GM12878 (cell line): ENCODE measurements around the gene STAT5A. TPM values are rescaled to one million over a fixed set of nuclear protein-coding genes. Genes with fewer than 3 reads are reported as not detected.

Source experiments
- ATAC-seq: fragments of 200-7000 bp; cut with Tn5 transposase; 3 replicates; pipeline ENCODE4 v1.9.1; 2020; ENCODE audit warnings: mild to moderate bottlenecking, moderate library complexity
- BruUV-seq: library from RNA; stranded (reverse); fragments of 400-500 nt; replicated peaks from 2 replicates; lab custom pipeline; 2021; lab: Mats Ljungman, UMichigan
- CTCF ChIA-PET: fragments of 300-600 bp; sonication (Branson Sonifier 250); formaldehyde crosslinking; extraction: SDS; loops from one replicate; lab custom pipeline; 2021; ENCODE audit warnings: inconsistent platforms; lab: Yijun Ruan, JAX
- POLR2A ChIA-PET: fragments of 350-600 bp; formaldehyde crosslinking; extraction: SDS; loops from one replicate; lab custom pipeline; 2021; ENCODE audit warnings: inconsistent platforms; lab: Charles Lee
- RAD21 ChIA-PET: fragments of 300-600 bp; sonication (Branson Sonifier 250); formaldehyde crosslinking; loops from one replicate; lab custom pipeline; 2023; ENCODE audit warnings: antibody characterized with exemption; ENCODE audit not compliant: unreplicated experiment; lab: Charles Lee
- SMC1A ChIA-PET: fragments of 300-600 bp; sonication (Branson Sonifier 250); formaldehyde crosslinking; loops from one replicate; lab custom pipeline; 2023; ENCODE audit not compliant: unreplicated experiment, uncharacterized antibody; lab: Charles Lee
- DNase-seq: peaks from one replicate; pipeline ENCODE4 v3.0.0-alpha.2; 2011; ENCODE audit warnings: low read depth, low spot score
- FAIRE-seq: peaks from 3 replicates; lab custom pipeline; 2011; peaks lifted over from hg19 to GRCh38; lab: Jason Lieb, UNC
- H2AFZ ChIP-seq: 2 replicates; pipeline ENCODE4 v1.6.0; 2011; ENCODE audit warnings: low read depth, low read length, control low read depth; ENCODE audit not compliant: control insufficient read depth
- H3K27ac ChIP-seq: 2 replicates; pipeline ENCODE4 v1.5.1; 2011; ENCODE audit warnings: control low read depth; ENCODE audit not compliant: control insufficient read depth, insufficient read depth
- H3K27me3 ChIP-seq, 2 experiments: replicated peaks in 1 of 2; 2 replicates each; pipeline versions ENCODE4 v1.6.0 to v1.6.1; 2011; ENCODE audit warnings: low read length in 1 of 2; ENCODE audit not compliant: control insufficient read depth in 2 of 2, insufficient read depth in 2 of 2
- H3K36me3 ChIP-seq, 2 experiments: 2 replicates each; pipeline ENCODE4 v1.5.1; 2011; ENCODE audit warnings: low read length in 1 of 2; ENCODE audit not compliant: control insufficient read depth in 2 of 2, insufficient read depth in 2 of 2
- H3K4me1 ChIP-seq: 2 replicates; pipeline ENCODE4 v1.6.1; 2011; ENCODE audit warnings: mild to moderate bottlenecking, low read length, moderate library complexity, mixed read lengths; ENCODE audit not compliant: control insufficient read depth, insufficient read depth
- H3K4me2 ChIP-seq: 2 replicates; pipeline ENCODE4 v1.6.0; 2011; ENCODE audit warnings: control low read depth; ENCODE audit not compliant: control insufficient read depth, insufficient read depth
- H3K4me3 ChIP-seq: fragments of 200-600 bp; sonication (generic); 2 replicates; pipeline ENCODE4 v1.5.1; 2016
- H3K79me2 ChIP-seq: 2 replicates; pipeline ENCODE4 v1.6.0; 2011; ENCODE audit warnings: low read length; ENCODE audit not compliant: control insufficient read depth, insufficient read depth
- H3K9ac ChIP-seq: 2 replicates; pipeline ENCODE4 v1.8.0; 2011; ENCODE audit warnings: low read length, control low read depth, mixed read lengths; ENCODE audit not compliant: control insufficient read depth, insufficient read depth
- H3K9me3 ChIP-seq: replicated peaks from 3 replicates; pipeline ENCODE4 v1.5.1; 2011; ENCODE audit warnings: mild to moderate bottlenecking, low read length; ENCODE audit not compliant: control insufficient read depth, insufficient read depth
- H4K20me1 ChIP-seq: 2 replicates; pipeline ENCODE4 v1.6.0; 2011; ENCODE audit not compliant: control insufficient read depth, insufficient read depth
- BMI1 ChIP-seq: fragments of 450-650 bp; IDR thresholded peaks from 2 replicates; pipeline ENCODE4 v1.6.1; 2016; ENCODE audit warnings: mild to moderate bottlenecking, moderate library complexity, borderline replicate concordance
- ELK1 ChIP-seq: IDR thresholded peaks from 2 replicates; pipeline ENCODE4 v1.6.1; 2012; ENCODE audit warnings: low read depth, low read length, improper control_type of control experiment
- GABPA ChIP-seq: IDR thresholded peaks from 2 replicates; pipeline ENCODE4 v1.6.1; 2014; ENCODE audit warnings: antibody characterized with exemption, low read depth, mild to moderate bottlenecking, inconsistent platforms
- JUNB ChIP-seq: IDR thresholded peaks from 2 replicates; pipeline ENCODE4 v1.6.1; 2016; ENCODE audit warnings: antibody characterized with exemption, mild to moderate bottlenecking
- PAX8 ChIP-seq: fragments of 450-650 bp; IDR thresholded peaks from 2 replicates; pipeline ENCODE4 v1.6.1; 2017; ENCODE audit warnings: mild to moderate bottlenecking, moderate library complexity
- SMC3 ChIP-seq: IDR thresholded peaks from 2 replicates; pipeline ENCODE4 v1.6.1; 2011; ENCODE audit warnings: low read length, improper control_type of control experiment, borderline replicate concordance
- TCF12 ChIP-seq: IDR thresholded peaks from 2 replicates; pipeline ENCODE4 v1.6.1; 2011; ENCODE audit warnings: low read depth, mild to moderate bottlenecking, low read length
- WGBS: methylation state at CpG from one replicate; pipeline ENCODE4 v1.1.6; 2016; ENCODE audit warnings: low lambda C conversion rate; ENCODE audit not compliant: insufficient replicate concordance, insufficient coverage; ENCODE audit errors: missing lambda C conversion rate; 5-methylcytosine and 5-hydroxymethylcytosine counted together
- in situ Hi-C: fragments of 300-500 bp; cut with MboI; formaldehyde crosslinking; loops from 9 replicates; pipeline ENCODE4 v1.14.3; 2018; ENCODE audit warnings: mixed read lengths
- intact Hi-C: fragments of 100-400 bp; cut with micrococcal nuclease; formaldehyde crosslinking; loops from one replicate; pipeline ENCODE4 v1.14.2; 2022; ENCODE audit not compliant: unreplicated experiment
- polyA plus RNA-seq, 11 experiments: library from polyadenylated mRNA; depleted of rRNA in 4 of 11; unstranded in 6 of 11; stranded (reverse) in 5 of 11; fragments of >200 nt; fragmentation: Nextera tagmentation in 4 of 11; fragmentation: Illumina TruSeq in 1 of 11; extraction: Ambion mirVana in 4 of 11; extraction: Trizol in 1 of 11; gene quantifications; 1 replicate in 1 of 11; 2 replicates in 10 of 11; pipeline versions ENCODE4 v1.2.1 to v1.2.3, GENCODE V29; 2011 to 2016; ENCODE audit warnings: inconsistent platforms in 2 of 11, missing spikeins in 2 of 11, low read depth in 1 of 11
- total RNA-seq, 4 experiments: library from RNA; depleted of rRNA in 3 of 4; stranded (reverse); fragments of >200 nt in 3 of 4; fragmentation: Illumina TruSeq in 1 of 4; extraction: Trizol in 1 of 4; gene quantifications; 2 replicates each; pipeline versions ENCODE4 v1.2.1 to v1.2.3, GENCODE V29; 2013 to 2021
- TF ChIP-seq, protein P1 (sequence below): fragments of 450-650 bp; IDR thresholded peaks from 2 replicates; pipeline ENCODE4 v1.6.1; 2016; ENCODE audit warnings: mild to moderate bottlenecking
- TF ChIP-seq, protein P2 (sequence below): fragments of 450-650 bp; IDR thresholded peaks from 2 replicates; pipeline ENCODE4 v1.6.1; 2017; ENCODE audit warnings: borderline replicate concordance

The STAT5A gene
- total and polyA plus RNA-seq, 10 of the 15 experiments (the other 5 are each of a cell fraction or from before 2014, with no cell fraction given), result 14.8 to 86.4 (median 41.5) TPM

DNA sequence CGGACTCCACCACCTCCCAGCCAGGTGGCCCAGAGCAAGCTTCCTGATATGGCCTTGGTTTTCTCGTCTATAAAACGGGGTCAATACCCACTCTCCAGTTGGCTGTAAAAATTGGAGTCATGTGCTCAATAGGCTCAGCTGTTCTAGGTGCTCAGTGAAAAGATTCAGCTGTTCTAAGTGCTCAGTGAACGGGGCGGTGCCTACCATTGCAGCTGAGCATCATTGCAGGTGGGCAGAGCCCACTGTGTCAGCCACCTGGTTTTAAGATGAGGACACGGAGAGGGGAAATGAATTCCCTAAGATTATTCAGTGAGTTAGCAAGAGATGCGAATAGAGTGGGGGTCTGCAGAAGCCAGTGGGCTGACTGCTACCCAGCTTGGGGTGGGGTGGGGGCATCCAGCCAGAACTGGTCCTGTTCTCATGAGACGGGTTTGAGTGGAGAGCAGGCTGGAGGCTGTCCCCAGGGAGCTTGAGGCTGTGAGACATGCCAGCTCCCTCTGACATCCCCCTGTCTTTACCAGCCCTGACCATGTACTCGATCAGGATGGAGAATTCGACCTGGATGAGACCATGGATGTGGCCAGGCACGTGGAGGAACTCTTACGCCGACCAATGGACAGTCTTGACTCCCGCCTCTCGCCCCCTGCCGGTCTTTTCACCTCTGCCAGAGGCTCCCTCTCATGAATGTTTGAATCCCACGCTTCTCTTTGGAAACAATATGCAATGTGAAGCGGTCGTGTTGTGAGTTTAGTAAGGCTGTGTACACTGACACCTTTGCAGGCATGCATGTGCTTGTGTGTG, 21.9 kb downstream of the STAT5A start:
- Histone ChIP-seq H3K36me3 (peaks cover 16 to 19% of the 10 kb centered on the region in 2 experiments; a peak in 3 of 4 replicates), H2AFZ (no peak overlapping the region), H3K4me1 (peaks cover 37% of the 10 kb centered on the region), H3K27ac (no peak overlapping the region), H3K9me3 (no peaks in the 10 kb centered on the region), H3K79me2 (no peaks in the 10 kb centered on the region), H3K4me3 (no peak overlapping the region), H4K20me1 (no peaks in the 10 kb centered on the region), H3K27me3 (no peaks in the 10 kb centered on the region), H3K9ac (no peak overlapping the region), H3K4me2 (no peak overlapping the region)
- ATAC-seq (no peak), FAIRE-seq (no peak), DNase-seq (no peak)
- ChIA-PET RAD21 (interaction anchor here (2.2 to 21.1 kb wide), 2 partner anchors 88 to 93 kb away, joined by 5 to 373 read pairs; no protein-coding TSS in a partner anchor), SMC1A (interaction anchor here (0.8 to 23.8 kb wide), 2 partner anchors 88 to 89 kb away, joined by 3 to 528 read pairs; partner anchors contain the start of gene STAT3), POLR2A (interaction anchor here (0.5 to 1.2 kb wide), 4 partner anchors 21 to 150 kb away, joined by 3 to 5 read pairs (median 5); partner anchors contain the start of gene STAT5A), CTCF (interaction anchor here (0.5 to 22.1 kb wide), 8 partner anchors 12 to 208 kb away, joined by 3 to 732 read pairs (median 3); no protein-coding TSS in a partner anchor)
- TF ChIP-seq GABPA (no peak), JUNB (no peak), SMC3 (no peak), PAX8 (no peak), TCF12 (no peak), ELK1 (no peak), BMI1 (no peak)
- TF ChIP-seq, protein P1, sequence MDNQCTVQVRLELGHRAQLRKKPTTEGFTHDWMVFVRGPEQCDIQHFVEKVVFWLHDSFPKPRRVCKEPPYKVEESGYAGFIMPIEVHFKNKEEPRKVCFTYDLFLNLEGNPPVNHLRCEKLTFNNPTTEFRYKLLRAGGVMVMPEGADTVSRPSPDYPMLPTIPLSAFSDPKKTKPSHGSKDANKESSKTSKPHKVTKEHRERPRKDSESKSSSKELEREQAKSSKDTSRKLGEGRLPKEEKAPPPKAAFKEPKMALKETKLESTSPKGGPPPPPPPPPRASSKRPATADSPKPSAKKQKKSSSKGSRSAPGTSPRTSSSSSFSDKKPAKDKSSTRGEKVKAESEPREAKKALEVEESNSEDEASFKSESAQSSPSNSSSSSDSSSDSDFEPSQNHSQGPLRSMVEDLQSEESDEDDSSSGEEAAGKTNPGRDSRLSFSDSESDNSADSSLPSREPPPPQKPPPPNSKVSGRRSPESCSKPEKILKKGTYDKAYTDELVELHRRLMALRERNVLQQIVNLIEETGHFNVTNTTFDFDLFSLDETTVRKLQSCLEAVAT, result no peak
- TF ChIP-seq, protein P2, sequence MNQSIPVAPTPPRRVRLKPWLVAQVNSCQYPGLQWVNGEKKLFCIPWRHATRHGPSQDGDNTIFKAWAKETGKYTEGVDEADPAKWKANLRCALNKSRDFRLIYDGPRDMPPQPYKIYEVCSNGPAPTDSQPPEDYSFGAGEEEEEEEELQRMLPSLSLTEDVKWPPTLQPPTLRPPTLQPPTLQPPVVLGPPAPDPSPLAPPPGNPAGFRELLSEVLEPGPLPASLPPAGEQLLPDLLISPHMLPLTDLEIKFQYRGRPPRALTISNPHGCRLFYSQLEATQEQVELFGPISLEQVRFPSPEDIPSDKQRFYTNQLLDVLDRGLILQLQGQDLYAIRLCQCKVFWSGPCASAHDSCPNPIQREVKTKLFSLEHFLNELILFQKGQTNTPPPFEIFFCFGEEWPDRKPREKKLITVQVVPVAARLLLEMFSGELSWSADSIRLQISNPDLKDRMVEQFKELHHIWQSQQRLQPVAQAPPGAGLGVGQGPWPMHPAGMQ, result no peak
- 87% methylated on average over 19 of the region's 19 CpGs for WGBS
- BruUV-seq, result no TSS peak
- in situ Hi-C loops (no loop called here), intact Hi-C loops (no loop called here)
